ENCODE data around the gene OCA2.

Gene OCA2

DNA sequence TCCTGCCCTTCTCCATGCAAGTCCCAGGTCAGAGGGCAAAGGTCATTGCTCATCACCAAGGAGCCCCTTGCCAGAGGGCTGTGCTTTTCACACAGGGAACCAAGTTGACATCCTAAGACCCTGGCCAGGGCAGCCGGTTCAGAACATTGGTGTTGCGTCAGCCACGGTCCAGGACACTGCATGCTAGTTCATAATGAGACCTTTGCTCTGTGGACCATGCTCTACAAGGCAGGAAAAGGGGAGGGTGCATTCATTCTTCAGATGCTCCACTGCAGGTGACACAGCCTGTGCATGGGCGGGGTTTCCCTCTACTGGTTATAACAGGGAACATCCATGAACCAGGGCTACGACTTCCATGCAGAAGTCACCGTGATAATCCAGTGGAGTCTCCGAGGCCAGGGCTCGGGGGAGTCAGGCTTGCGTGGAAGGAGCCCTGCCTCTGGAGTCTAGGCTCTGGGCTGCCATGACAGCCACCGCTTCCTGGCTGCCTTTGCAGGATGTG lies 81.6 kb downstream of the OCA2 start:
- Histone ChIP-seq H3K9me3 (ENCODE audit: insufficient read depth, low read length) (no peaks in the 10 kb centered on the region), H3K27ac (ENCODE audit: low read depth, low read length) (no peak overlapping the region), H3K79me2 (ENCODE audit: insufficient read depth, low read length) (no peaks in the 10 kb centered on the region), H3K27me3 (ENCODE audit: low read length) (no peaks in the 10 kb centered on the region), H3K4me2 (ENCODE audit: low read depth, low read length, poor library complexity, severe bottlenecking) (no peak overlapping the region), H3K9me2 (replicated peaks; ENCODE audit: insufficient read depth, low read length) (no peaks in the 10 kb centered on the region), H3K9ac (ENCODE audit: low read length) (no peak overlapping the region), H2AFZ (ENCODE audit: low read depth, low read length, severe bottlenecking) (no peak overlapping the region), H3K4me3 (ENCODE audit: insufficient read depth, low read length, poor library complexity, severe bottlenecking) (no peak overlapping the region), H3F3A (ENCODE audit: insufficient read depth) (no peaks in the 10 kb centered on the region), H4K20me1 (ENCODE audit: low read depth, low read length) (no peaks in the 10 kb centered on the region), H3K36me3 (ENCODE audit: low read length) (no peaks in the 10 kb centered on the region)
- TF ChIP-seq, protein P1, sequence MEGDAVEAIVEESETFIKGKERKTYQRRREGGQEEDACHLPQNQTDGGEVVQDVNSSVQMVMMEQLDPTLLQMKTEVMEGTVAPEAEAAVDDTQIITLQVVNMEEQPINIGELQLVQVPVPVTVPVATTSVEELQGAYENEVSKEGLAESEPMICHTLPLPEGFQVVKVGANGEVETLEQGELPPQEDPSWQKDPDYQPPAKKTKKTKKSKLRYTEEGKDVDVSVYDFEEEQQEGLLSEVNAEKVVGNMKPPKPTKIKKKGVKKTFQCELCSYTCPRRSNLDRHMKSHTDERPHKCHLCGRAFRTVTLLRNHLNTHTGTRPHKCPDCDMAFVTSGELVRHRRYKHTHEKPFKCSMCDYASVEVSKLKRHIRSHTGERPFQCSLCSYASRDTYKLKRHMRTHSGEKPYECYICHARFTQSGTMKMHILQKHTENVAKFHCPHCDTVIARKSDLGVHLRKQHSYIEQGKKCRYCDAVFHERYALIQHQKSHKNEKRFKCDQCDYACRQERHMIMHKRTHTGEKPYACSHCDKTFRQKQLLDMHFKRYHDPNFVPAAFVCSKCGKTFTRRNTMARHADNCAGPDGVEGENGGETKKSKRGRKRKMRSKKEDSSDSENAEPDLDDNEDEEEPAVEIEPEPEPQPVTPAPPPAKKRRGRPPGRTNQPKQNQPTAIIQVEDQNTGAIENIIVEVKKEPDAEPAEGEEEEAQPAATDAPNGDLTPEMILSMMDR (IDR thresholded peaks at IDR 0.05; ENCODE audit: insufficient read depth, low read length, poor library complexity, severe bottlenecking): no peak
- TF ChIP-seq EZH2phosphoT487 (conservative IDR thresholded peaks at IDR 0.05; ENCODE audit: low read length): no peak

DNA sequence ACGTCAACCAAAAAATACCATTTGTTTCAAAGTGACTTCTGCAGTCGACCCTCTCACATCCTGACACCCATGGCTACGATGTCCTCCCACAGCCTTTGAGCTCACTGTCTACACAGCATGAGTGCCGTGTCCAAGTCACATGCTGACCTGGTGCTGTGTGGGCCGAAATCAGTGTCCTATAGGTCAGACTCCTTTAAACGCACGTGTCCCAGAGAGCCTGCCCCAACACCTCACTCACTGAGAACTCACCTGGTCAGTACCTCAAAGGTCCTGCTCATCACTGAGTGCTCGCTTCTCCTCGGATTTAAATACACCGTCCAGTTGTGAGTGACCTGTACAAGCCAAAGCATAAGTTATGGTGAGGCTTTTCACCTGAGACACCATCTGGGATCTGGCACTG lies 83.3 kb downstream of the OCA2 start:
- H3K4me3 ChIP-seq (ENCODE audit: insufficient read depth, low read length, poor library complexity, severe bottlenecking): no peak overlapping the region
- H3K9ac ChIP-seq (ENCODE audit: low read length): no peak overlapping the region
- H3K27ac ChIP-seq (ENCODE audit: low read depth, low read length): no peak overlapping the region
- H3K9me3 ChIP-seq (ENCODE audit: insufficient read depth, low read length): no peaks in the 10 kb centered on the region
- no peak for TF ChIP-seq EZH2phosphoT487 (conservative IDR thresholded peaks at IDR 0.05; ENCODE audit: low read length)
- TF ChIP-seq, protein P1 (IDR thresholded peaks at IDR 0.05; ENCODE audit: insufficient read depth, low read length, poor library complexity, severe bottlenecking): no peak
- H3K27me3 ChIP-seq (ENCODE audit: low read length): no peaks in the 10 kb centered on the region
- no peaks in the 10 kb centered on the region for H4K20me1 ChIP-seq (ENCODE audit: low read depth, low read length)
- no peak overlapping the region for H3K4me2 ChIP-seq (ENCODE audit: low read depth, low read length, poor library complexity, severe bottlenecking)
- H3F3A ChIP-seq (ENCODE audit: insufficient read depth): no peaks in the 10 kb centered on the region
- no peaks in the 10 kb centered on the region for H3K9me2 ChIP-seq (replicated peaks; ENCODE audit: insufficient read depth, low read length)
- no peaks in the 10 kb centered on the region for H3K79me2 ChIP-seq (ENCODE audit: insufficient read depth, low read length)
- no peaks in the 10 kb centered on the region for H3K36me3 ChIP-seq (ENCODE audit: low read length)
- H2AFZ ChIP-seq (ENCODE audit: low read depth, low read length, severe bottlenecking): no peak overlapping the region

DNA sequence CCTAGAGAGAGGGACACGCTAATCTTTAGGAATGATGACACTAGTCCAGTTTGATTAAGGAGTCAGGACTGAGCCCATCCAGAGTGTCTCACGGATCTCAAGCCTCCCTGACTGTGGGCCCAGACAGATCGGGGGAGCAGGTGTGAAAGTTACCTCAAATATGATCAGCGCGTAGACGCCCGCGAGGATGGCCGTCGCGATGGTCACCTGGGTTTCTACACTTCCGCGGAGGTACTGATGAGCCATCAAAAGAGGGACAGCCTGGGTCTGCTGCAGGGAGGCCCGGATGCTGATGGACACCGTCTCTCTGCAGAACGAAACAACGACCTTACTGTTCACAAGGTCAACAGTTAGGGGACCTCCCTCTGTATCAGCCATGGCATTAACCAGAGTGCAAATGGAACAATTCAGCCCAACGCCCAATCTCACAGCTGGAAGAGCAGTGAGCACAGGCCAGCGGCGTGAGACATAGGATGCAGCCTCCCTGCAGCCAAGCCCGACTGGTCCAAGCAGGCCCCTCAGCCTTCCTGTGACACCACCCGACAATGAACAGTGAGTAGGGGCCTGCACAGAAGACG lies 84.4 kb downstream of the OCA2 start:
- Histone ChIP-seq H3K9me2 (replicated peaks; ENCODE audit: insufficient read depth, low read length) (no peaks in the 10 kb centered on the region), H3K9me3 (ENCODE audit: insufficient read depth, low read length) (no peaks in the 10 kb centered on the region), H3K4me2 (ENCODE audit: low read depth, low read length, poor library complexity, severe bottlenecking) (no peak overlapping the region), H3K9ac (ENCODE audit: low read length) (no peak overlapping the region), H3K79me2 (ENCODE audit: insufficient read depth, low read length) (no peaks in the 10 kb centered on the region), H2AFZ (ENCODE audit: low read depth, low read length, severe bottlenecking) (no peak overlapping the region), H3F3A (ENCODE audit: insufficient read depth) (no peaks in the 10 kb centered on the region), H3K36me3 (ENCODE audit: low read length) (no peaks in the 10 kb centered on the region), H3K27ac (ENCODE audit: low read depth, low read length) (no peak overlapping the region), H3K4me3 (ENCODE audit: insufficient read depth, low read length, poor library complexity, severe bottlenecking) (no peak overlapping the region), H3K27me3 (ENCODE audit: low read length) (no peaks in the 10 kb centered on the region), H4K20me1 (ENCODE audit: low read depth, low read length) (no peaks in the 10 kb centered on the region)
- no peak for TF ChIP-seq EZH2phosphoT487 (conservative IDR thresholded peaks at IDR 0.05; ENCODE audit: low read length)
- TF ChIP-seq, protein P1 (IDR thresholded peaks at IDR 0.05; ENCODE audit: insufficient read depth, low read length, poor library complexity, severe bottlenecking): no peak
